Measurements from ENCODE around the gene GABARAPL2.
"Not testable (repeated sequence)": the region's sequence is repeated elsewhere in the genome, so short reads cannot be mapped to it uniquely, and the experiment has no call there.

Gene GABARAPL2

DNA sequence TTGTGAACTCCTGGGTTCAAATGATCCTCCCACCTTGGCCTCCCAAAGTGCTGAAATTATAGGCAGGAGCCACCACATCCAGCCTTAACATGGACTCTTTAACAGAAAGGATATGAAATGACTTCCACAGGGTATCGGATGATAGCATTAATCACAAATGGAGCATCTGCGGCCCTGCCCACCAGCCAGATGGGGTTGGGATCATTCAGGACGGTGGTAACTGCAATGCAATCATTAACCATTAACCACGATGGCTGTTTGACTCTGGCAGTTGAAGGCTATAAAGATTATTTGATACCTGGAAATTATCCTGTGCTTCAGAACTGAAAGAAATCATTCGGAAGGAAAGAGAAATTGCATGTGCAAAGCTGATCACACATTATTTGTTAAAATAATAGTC is 24.9 kb upstream of the GABARAPL2 start:
- TF ChIP-seq, protein P1, sequence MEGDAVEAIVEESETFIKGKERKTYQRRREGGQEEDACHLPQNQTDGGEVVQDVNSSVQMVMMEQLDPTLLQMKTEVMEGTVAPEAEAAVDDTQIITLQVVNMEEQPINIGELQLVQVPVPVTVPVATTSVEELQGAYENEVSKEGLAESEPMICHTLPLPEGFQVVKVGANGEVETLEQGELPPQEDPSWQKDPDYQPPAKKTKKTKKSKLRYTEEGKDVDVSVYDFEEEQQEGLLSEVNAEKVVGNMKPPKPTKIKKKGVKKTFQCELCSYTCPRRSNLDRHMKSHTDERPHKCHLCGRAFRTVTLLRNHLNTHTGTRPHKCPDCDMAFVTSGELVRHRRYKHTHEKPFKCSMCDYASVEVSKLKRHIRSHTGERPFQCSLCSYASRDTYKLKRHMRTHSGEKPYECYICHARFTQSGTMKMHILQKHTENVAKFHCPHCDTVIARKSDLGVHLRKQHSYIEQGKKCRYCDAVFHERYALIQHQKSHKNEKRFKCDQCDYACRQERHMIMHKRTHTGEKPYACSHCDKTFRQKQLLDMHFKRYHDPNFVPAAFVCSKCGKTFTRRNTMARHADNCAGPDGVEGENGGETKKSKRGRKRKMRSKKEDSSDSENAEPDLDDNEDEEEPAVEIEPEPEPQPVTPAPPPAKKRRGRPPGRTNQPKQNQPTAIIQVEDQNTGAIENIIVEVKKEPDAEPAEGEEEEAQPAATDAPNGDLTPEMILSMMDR (conservative IDR thresholded peaks at IDR 0.05; ENCODE audit: low read length): no peak
- no peak for DNase-seq (ENCODE audit: low read depth)
- H3K4me3 ChIP-seq (ENCODE audit: low read length): no peak overlapping the region

DNA sequence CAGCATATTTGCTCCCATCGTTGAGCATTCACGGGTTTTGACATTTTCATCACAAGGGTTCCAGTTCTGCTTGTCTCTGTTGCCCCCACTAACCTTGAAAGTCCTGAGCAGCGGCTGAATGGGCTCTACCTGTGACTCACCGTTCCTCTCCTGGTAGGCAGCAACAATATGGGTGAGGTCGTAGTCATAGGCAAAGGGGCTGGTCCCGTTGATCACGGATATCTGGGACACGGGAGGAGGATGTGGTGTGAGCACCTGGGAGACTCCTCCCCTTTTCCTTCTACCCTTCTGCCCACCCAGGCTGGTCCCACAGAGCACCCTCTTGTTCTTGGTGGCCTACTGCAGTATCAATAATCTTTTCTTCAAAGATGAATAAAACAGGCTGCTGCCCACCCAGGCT is 23.7 kb upstream of the GABARAPL2 start:
- not testable (repeated sequence) for DNase-seq (ENCODE audit: low read depth); H3K4me3 ChIP-seq (ENCODE audit: low read length)

DNA sequence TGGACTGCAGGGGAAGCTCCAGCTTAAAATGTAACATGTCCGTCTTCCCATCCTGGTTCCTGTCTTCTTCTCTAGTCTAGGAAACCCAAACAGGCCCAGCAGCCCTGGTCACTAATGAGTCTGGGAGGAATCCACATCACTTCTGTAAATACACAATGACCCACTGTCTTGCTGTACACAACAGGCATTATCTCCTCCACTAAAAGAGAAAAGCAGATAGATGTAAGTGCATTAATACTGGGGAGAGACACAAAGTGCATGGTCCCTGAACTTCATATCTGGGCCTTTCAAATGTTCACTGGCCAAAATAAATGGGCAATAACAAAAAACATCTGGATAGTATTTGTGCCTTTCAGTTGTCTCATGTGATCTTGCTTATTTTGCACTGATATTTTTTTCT is 20.3 kb upstream of the GABARAPL2 start:
- not testable (repeated sequence) for DNase-seq (ENCODE audit: low read depth)

DNA sequence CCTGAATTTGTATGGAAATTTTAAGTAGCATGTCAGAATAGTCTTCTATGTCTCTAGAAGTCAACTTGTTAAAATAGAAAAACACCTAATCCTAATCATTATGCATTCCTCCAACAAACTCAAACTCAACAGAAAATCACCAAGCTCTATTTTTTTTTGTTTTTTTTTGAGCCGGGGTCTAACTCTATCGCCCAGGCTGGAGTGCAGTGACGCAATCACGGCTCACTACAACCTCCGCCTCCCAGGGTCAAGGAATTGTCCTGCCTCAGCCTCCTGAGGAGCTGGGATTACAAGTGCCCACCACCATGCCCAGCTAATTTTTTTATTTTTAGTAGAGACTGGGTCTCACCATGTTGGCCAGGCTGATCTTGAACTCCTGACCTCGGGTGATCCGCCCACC is 19.9 kb upstream of the GABARAPL2 start:
- no peak for DNase-seq (ENCODE audit: low read depth)
- TF ChIP-seq, protein P1 (conservative IDR thresholded peaks at IDR 0.05; ENCODE audit: low read length): no peak

More for the DNA sequence above, 20.3 kb upstream of the GABARAPL2 start:
- not testable (repeated sequence) for H3K4me3 ChIP-seq (ENCODE audit: low read length)

DNA sequence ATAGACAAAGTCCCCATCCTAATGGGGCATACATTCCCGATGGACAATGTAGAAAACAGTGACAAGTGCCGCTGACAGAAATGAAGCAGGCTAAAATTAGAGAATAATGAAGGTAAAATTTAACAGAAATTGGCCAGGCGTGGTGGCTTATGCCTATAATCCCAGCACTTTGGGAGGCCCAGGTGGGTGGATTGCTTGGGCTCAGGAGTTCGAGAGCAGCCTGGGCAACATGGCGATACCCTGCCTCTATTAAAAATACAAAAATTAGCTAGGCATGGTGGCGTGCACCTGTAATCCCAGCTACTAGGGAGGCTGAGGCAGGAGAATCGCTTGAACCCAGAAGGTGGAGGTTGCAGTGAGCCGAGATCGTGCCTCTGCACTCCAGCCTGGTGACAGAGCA is 17.7 kb upstream of the GABARAPL2 start:
- not testable (repeated sequence) for H3K4me3 ChIP-seq (ENCODE audit: low read length); DNase-seq (ENCODE audit: low read depth)

More for the DNA sequence above, 19.9 kb upstream of the GABARAPL2 start:
- no peak overlapping the region for H3K4me3 ChIP-seq (ENCODE audit: low read length)

- DNase-seq (ENCODE audit: low read depth): no peak
Observed at GRCh38 chr16:75550211-75550662, 15.9 kb upstream of the GABARAPL2 start.

DNA sequence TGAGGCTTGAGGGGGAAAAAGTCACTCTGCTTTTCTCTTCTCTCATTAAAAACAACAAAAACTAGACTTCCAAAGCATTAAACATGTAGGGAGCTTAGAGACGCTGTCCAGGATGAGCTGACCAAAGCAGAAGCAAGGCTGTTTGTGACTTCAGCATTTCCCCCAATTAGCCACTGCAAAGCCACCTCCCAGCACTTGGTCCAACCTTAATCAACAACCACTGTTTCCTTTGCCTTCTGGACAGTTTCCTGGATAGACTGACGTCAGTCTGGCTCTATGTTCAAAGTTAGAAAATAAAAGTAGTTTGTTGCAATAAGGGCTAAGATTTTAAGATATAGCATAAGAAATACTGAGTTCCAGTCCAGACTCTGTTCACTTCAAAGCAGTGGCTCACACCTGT is 13.2 kb upstream of the GABARAPL2 start:
- TF ChIP-seq, protein P1 (conservative IDR thresholded peaks at IDR 0.05; ENCODE audit: low read length): no peak
- H3K4me3 ChIP-seq (ENCODE audit: low read length): no peak overlapping the region
- DNase-seq (ENCODE audit: low read depth): no peak

More at GRCh38 chr16:75550211-75550662, 15.9 kb upstream of the GABARAPL2 start:
- TF ChIP-seq, protein P1 (conservative IDR thresholded peaks at IDR 0.05; ENCODE audit: low read length): peak; percentile 29
- no peak overlapping the region for H3K4me3 ChIP-seq (ENCODE audit: low read length)

GRCh38 chr16:75555213-75555706 is 10.9 kb upstream of the GABARAPL2 start:
- H3K4me3 ChIP-seq (ENCODE audit: low read length): peak overlapping the region; percentile 80
- TF ChIP-seq, protein P1 (conservative IDR thresholded peaks at IDR 0.05; ENCODE audit: low read length): no peak; the same call in 1 of the 2 replicates
- peak; percentile 86 for DNase-seq (ENCODE audit: low read depth)

Data from AG10803 (cell line).